GM13977 (cell line): ENCODE data around the gene KLHL29.

Source experiments
- DNase-seq: peaks from one replicate; pipeline ENCODE4 v3.0.0; 2012; ENCODE audit warnings: low spot score
- CTCF ChIP-seq: IDR thresholded peaks from 2 replicates; pipeline ENCODE4 v1.5.1; 2012; ENCODE audit warnings: mild to moderate bottlenecking, control low read depth; ENCODE audit not compliant: insufficient read depth; ENCODE audit errors: extremely low read depth, missing control alignments
- in situ Hi-C: fragments of 300-500 bp; cut with MboI; formaldehyde crosslinking; loops from one replicate; pipeline ENCODE4 v1.12.0; 2022; ENCODE audit warnings: low sequenced_read_pairs, low pct_unique_long_range_greater_than_20kb, mixed read lengths, inconsistent platforms; ENCODE audit not compliant: unreplicated experiment

Gene KLHL29

GRCh38 chr2:23546913-23547312 lies 161.9 kb downstream of the KLHL29 start:
- in situ Hi-C loops: no loop called here
- no peak for DNase-seq
- no peak for TF ChIP-seq CTCF

- peak; percentile 15 for TF ChIP-seq CTCF
- no peak for DNase-seq
- in situ Hi-C loops: no loop called here
These were observed 162.7 kb downstream of the KLHL29 start for GRCh38 chr2:23547725-23548124.

GRCh38 chr2:23548143-23548769 lies 163.3 kb downstream of the KLHL29 start:
- in situ Hi-C loops: no loop called here
- TF ChIP-seq CTCF: no peak
- DNase-seq: no peak

GRCh38 chr2:23549051-23549450 lies 164.1 kb downstream of the KLHL29 start:
- DNase-seq: no peak
- in situ Hi-C loops: no loop called here
- TF ChIP-seq CTCF: no peak

- no peak for TF ChIP-seq CTCF
- in situ Hi-C loops: no loop called here
- DNase-seq: no peak
These were observed 165.0 kb downstream of the KLHL29 start for GRCh38 chr2:23549821-23550530.

GRCh38 chr2:23550553-23550952 lies 165.6 kb downstream of the KLHL29 start:
- no peak for DNase-seq
- in situ Hi-C loops: no loop called here
- TF ChIP-seq CTCF: no peak
